MM.1S (cell line): ENCODE measurements around the gene SETBP1.

Source experiments
- EZH2 ChIP-seq: fragments of 300-600 bp; sonication (generic); optimal IDR thresholded peaks from 2 replicates; pipeline ENCODE3; 2017; ENCODE audit warnings: low read depth, mild to moderate bottlenecking, antibody characterized with exemption, low read length, mixed read lengths
- EZH2phosphoT487 ChIP-seq: fragments of 300-600 bp; sonication (generic); IDR thresholded peaks from 2 replicates; pipeline ENCODE4 v1.6.1; 2018; ENCODE audit warnings: antibody characterized with exemption, low read length
- TF ChIP-seq, protein P1 (sequence below): fragments of 300-600 bp; sonication (generic); IDR thresholded peaks from 2 replicates; pipeline ENCODE4 v1.5.1; 2016; ENCODE audit warnings: antibody characterized with exemption, low read length, mixed read lengths

GRCh38 chr18:44955825-44956224 lies 275.1 kb downstream of the SETBP1 start:
- TF ChIP-seq, protein P1, sequence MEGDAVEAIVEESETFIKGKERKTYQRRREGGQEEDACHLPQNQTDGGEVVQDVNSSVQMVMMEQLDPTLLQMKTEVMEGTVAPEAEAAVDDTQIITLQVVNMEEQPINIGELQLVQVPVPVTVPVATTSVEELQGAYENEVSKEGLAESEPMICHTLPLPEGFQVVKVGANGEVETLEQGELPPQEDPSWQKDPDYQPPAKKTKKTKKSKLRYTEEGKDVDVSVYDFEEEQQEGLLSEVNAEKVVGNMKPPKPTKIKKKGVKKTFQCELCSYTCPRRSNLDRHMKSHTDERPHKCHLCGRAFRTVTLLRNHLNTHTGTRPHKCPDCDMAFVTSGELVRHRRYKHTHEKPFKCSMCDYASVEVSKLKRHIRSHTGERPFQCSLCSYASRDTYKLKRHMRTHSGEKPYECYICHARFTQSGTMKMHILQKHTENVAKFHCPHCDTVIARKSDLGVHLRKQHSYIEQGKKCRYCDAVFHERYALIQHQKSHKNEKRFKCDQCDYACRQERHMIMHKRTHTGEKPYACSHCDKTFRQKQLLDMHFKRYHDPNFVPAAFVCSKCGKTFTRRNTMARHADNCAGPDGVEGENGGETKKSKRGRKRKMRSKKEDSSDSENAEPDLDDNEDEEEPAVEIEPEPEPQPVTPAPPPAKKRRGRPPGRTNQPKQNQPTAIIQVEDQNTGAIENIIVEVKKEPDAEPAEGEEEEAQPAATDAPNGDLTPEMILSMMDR = no peak
- TF ChIP-seq EZH2phosphoT487 (no peak), EZH2 (no peak)
